HepG2 (cell line): ENCODE data around the gene RAB23. TPM values are rescaled to one million over a fixed set of nuclear protein-coding genes. Genes with fewer than 3 reads are reported as not detected.

Experiments used
- ATAC-seq: fragments of 200-7000 bp; cut with Tn5 transposase; 3 replicates; pipeline ENCODE4 v1.9.1; 2020; ENCODE audit warnings: mild to moderate bottlenecking, moderate library complexity
- BruUV-seq: library from RNA; stranded (reverse); fragments of 400-500 nt; replicated peaks from 2 replicates; lab custom pipeline; 2021; lab: Mats Ljungman, UMichigan
- CTCF ChIA-PET: fragments of 300-600 bp; formaldehyde crosslinking; extraction: SDS; loops from one replicate; lab custom pipeline; 2021; ENCODE audit warnings: low total read pairs, inconsistent platforms, low intra/inter-chr PET ratio; lab: Yijun Ruan, JAX
- POLR2A ChIA-PET: fragments of 350-600 bp; sonication (Branson Sonifier 250); formaldehyde crosslinking; loops from one replicate; lab custom pipeline; 2020; ENCODE audit warnings: antibody characterized with exemption, inconsistent platforms; lab: Yijun Ruan, JAX
- DNase-seq: peaks from one replicate; pipeline ENCODE4 v3.0.0-alpha.2; 2015; ENCODE audit warnings: low spot score
- FAIRE-seq: peaks from 3 replicates; lab custom pipeline; 2011; peaks lifted over from hg19 to GRCh38; lab: Jason Lieb, UNC
- H2AFZ ChIP-seq: one replicate; pipeline ENCODE4 v1.6.1; 2011; ENCODE audit warnings: low read length, inconsistent platforms
- H3K27ac ChIP-seq: fragments of 300-600 bp; 3 replicates; pipeline ENCODE4 v1.8.0; 2011; ENCODE audit warnings: mixed run types, mild to moderate bottlenecking, mixed read lengths, low read length, inconsistent platforms; ENCODE audit not compliant: insufficient read depth; ENCODE audit errors: extremely low read length
- H3K27me3 ChIP-seq, 2 experiments: fragments of 200-600 bp in 1 of 2; 2 replicates in 1 of 2; 3 replicates in 1 of 2; pipeline versions ENCODE4 v1.6.0 to v1.8.0; 2011; ENCODE audit warnings: low read length in 2 of 2, mild to moderate bottlenecking in 2 of 2, moderate library complexity in 2 of 2, inconsistent platforms in 1 of 2; ENCODE audit not compliant: insufficient read depth in 2 of 2, control insufficient read depth in 1 of 2
- H3K36me3 ChIP-seq, 2 experiments: fragments of 200-600 bp in 1 of 2; replicated peaks in 1 of 2; 2 replicates in 1 of 2; 3 replicates in 1 of 2; pipeline versions ENCODE4 v1.5.1 to v1.8.0; 2011; ENCODE audit warnings: low read length in 2 of 2, inconsistent platforms in 1 of 2; ENCODE audit not compliant: insufficient read depth in 2 of 2, control insufficient read depth in 1 of 2
- H3K4me1 ChIP-seq: 2 replicates; pipeline ENCODE4 v1.5.1; 2012; ENCODE audit warnings: low read length, inconsistent platforms; ENCODE audit not compliant: insufficient read depth
- H3K4me2 ChIP-seq: 2 replicates; pipeline ENCODE4 v1.6.0; 2011; ENCODE audit warnings: low read depth, low read length, inconsistent platforms
- H3K4me3 ChIP-seq, 3 experiments: fragments of 200-600 bp in 1 of 3; sonication (generic), shearing (Covaris generic) in 1 of 3; replicated peaks in 1 of 3; 2 replicates each; pipeline ENCODE4 v1.5.1; 2011 to 2016; ENCODE audit warnings: low read length in 3 of 3, inconsistent platforms in 2 of 3, low read depth in 2 of 3, mild to moderate bottlenecking in 2 of 3, control low read depth in 1 of 3, mixed read lengths in 1 of 3; ENCODE audit not compliant: insufficient read depth in 1 of 3
- H3K79me2 ChIP-seq: one replicate; pipeline ENCODE4 v1.6.1; 2011; ENCODE audit warnings: low read length, inconsistent platforms; ENCODE audit not compliant: insufficient read depth
- H3K9ac ChIP-seq: 2 replicates; pipeline ENCODE4 v1.6.0; 2011; ENCODE audit warnings: mild to moderate bottlenecking, low read depth, low read length, inconsistent platforms; ENCODE audit not compliant: insufficient read depth
- H3K9me3 ChIP-seq: 2 replicates; pipeline ENCODE4 v1.5.1; 2012; ENCODE audit warnings: mild to moderate bottlenecking, low read length
- H4K20me1 ChIP-seq: 2 replicates; pipeline ENCODE4 v1.6.0; 2011; ENCODE audit warnings: inconsistent platforms, mild to moderate bottlenecking, low read length, moderate library complexity; ENCODE audit not compliant: insufficient read depth
- CBX2 ChIP-seq, 2 experiments: fragments of 200-600 bp in 1 of 2; sonication (generic); formaldehyde crosslinking in 1 of 2; IDR thresholded peaks; 2 replicates each; pipeline versions ENCODE4 v1.7.0 to v1.8.1; 2018 to 2022; ENCODE audit warnings: low read depth in 2 of 2, low read length in 1 of 2, mild to moderate bottlenecking in 1 of 2, missing genetic modification reagents in 1 of 2
- CC2D1A ChIP-seq: sonication (generic); formaldehyde crosslinking; IDR thresholded peaks from 2 replicates; pipeline ENCODE4 v1.8.1; 2023; ENCODE audit warnings: mild to moderate bottlenecking, missing genetic modification reagents
- FIP1L1 ChIP-seq: fragments of 200-400 bp; formaldehyde crosslinking; IDR thresholded peaks from 2 replicates; pipeline ENCODE4 v1.6.1; 2018; ENCODE audit warnings: low read depth, mild to moderate bottlenecking, low read length, moderate library complexity, borderline replicate concordance; ENCODE audit not compliant: insufficient read depth
- HNRNPK ChIP-seq: fragments of 200-400 bp; formaldehyde crosslinking; IDR thresholded peaks from 2 replicates; pipeline ENCODE4 v1.6.1; 2018; ENCODE audit warnings: low read length, low read depth, moderate library complexity, mild to moderate bottlenecking; ENCODE audit not compliant: poor library complexity, severe bottlenecking
- MIER3 ChIP-seq: IDR thresholded peaks from 2 replicates; pipeline ENCODE4 v1.6.1; 2016; ENCODE audit warnings: missing compliant biosample characterization, borderline replicate concordance
- PRMT3 ChIP-seq: sonication (generic); formaldehyde crosslinking; IDR thresholded peaks from 2 replicates; pipeline ENCODE4 v1.8.1; 2022; ENCODE audit warnings: low read depth, mild to moderate bottlenecking, moderate library complexity, missing genetic modification reagents, borderline replicate concordance
- SCMH1 ChIP-seq: sonication (generic); formaldehyde crosslinking; IDR thresholded peaks from 2 replicates; pipeline ENCODE4 v1.9.0; 2021; ENCODE audit warnings: missing genetic modification reagents, mild to moderate bottlenecking, borderline replicate concordance
- WGBS: methylation state at CpG from one replicate; pipeline ENCODE4 v1.1.6; 2017; ENCODE audit warnings: low lambda C conversion rate; 5-methylcytosine and 5-hydroxymethylcytosine counted together
- in situ Hi-C: cut with HindIII; loops from 2 replicates; pipeline ENCODE4 v1.10.0; 2017; ENCODE audit warnings: low pct_unique_long_range_greater_than_20kb; ENCODE audit not compliant: extremely low pct_ligation_motif_present
- intact Hi-C: fragments of 100-400 bp; cut with micrococcal nuclease; formaldehyde crosslinking; loops from one replicate; pipeline ENCODE4 v1.10.0; 2022; ENCODE audit not compliant: unreplicated experiment
- polyA plus RNA-seq, 8 experiments: library from polyadenylated mRNA; depleted of rRNA in 3 of 8; stranded (reverse) in 7 of 8; unstranded in 1 of 8; fragments of >200 nt; fragmentation: Illumina TruSeq in 4 of 8; extraction: Trizol in 4 of 8; gene quantifications; 2 replicates each; pipeline versions ENCODE4 v1.2.1 to v1.2.3, GENCODE V29; 2011 to 2016; ENCODE audit warnings: low read depth in 4 of 8, missing spikeins in 1 of 8, mixed read lengths in 1 of 8; ENCODE audit not compliant: insufficient read depth in 1 of 8
- total RNA-seq, 5 experiments: library from RNA; depleted of rRNA; stranded (reverse); fragments of >200 nt; fragmentation: Illumina TruSeq; extraction: Trizol; gene quantifications; 2 replicates each; pipeline ENCODE4 v1.2.3, GENCODE V29; 2016; ENCODE audit warnings: low read depth in 1 of 5

The RAB23 gene
- total and polyA plus RNA-seq, 2 of the 13 experiments (the other 11 are each of a cell fraction or from before 2014, with no cell fraction given), result 5.5 to 16.4 TPM

- Histone ChIP-seq H3K4me2 (no peak overlapping the region), H3K79me2 (peaks cover 15% of the 10 kb centered on the region), H4K20me1 (no peaks in the 10 kb centered on the region), H3K27ac (no peak overlapping the region)
- 0% methylated on average over 1 of the region's 1 CpG for WGBS
- CTCF ChIA-PET, result no interaction called here
- TF ChIP-seq HNRNPK (peak; percentile 5), FIP1L1 (no peak), SCMH1 (no peak)
- TF ChIP-seq, all 625 proteins: peak for 1
- Histone ChIP-seq H3K9ac (no peak overlapping the region), H3K9me3 (no peaks in the 10 kb centered on the region), H3K27me3 (peaks cover 0 to 2% of the 10 kb centered on the region in 2 experiments; a peak in 2 of 5 replicates), H3K36me3 (no peaks in the 10 kb centered on the region), H3K4me1 (peaks cover 12% of the 10 kb centered on the region), H2AFZ (no peak overlapping the region), H3K4me3 (no peak overlapping the region)
- ATAC-seq (no peak), DNase-seq (no peak), FAIRE-seq (no peak)
- intact Hi-C loops, result loop anchor here (5.0 kb wide), 2 partner anchors 53 to 128 kb away; partner anchors contain the start of gene BAG2
- POLR2A ChIA-PET, result no interaction called here
- no TSS peak for BruUV-seq
- in situ Hi-C loops, result no loop called here
Measured at GRCh38 chr6:57224769-57225515, 2.8 kb upstream of the RAB23 start.

GRCh38 chr6:57222743-57223077, 603 bp upstream of the RAB23 start:
- peak overlapping the region; percentile 78 for H3K9ac ChIP-seq
- no peaks in the 10 kb centered on the region for H3K9me3 ChIP-seq
- intact Hi-C loops, result loop anchor here (2.0 to 5.0 kb wide), 3 partner anchors 50 to 125 kb away; partner anchors contain the start of genes BAG2 and PRIM2
- peak; percentile 12 for ATAC-seq
- 0 out of 2 replicates have a peak, but pooled peaks have one; percentile 63 for TF ChIP-seq CC2D1A (CRISPR knock-in tag)
- no peak for TF ChIP-seq PRMT3 (CRISPR knock-in tag)
- TF ChIP-seq MIER3 (CRISPR knock-in tag), result 0 out of 2 replicates have a peak, but pooled peaks have one; percentile 2
- peak; percentile 86 for TF ChIP-seq CBX2 (IDR thresholded peaks at IDR 0.05; ENCODE audit: low read depth, low read length)
- TF ChIP-seq CBX2 (CRISPR knock-in tag; IDR thresholded peaks at IDR 0.05; ENCODE audit: low read depth), result no peak
- 1% methylated on average over 5 of the region's 5 CpGs for WGBS
- peak overlapping the region; percentile 77 for H3K27ac ChIP-seq
- H3K4me1 ChIP-seq, result peaks cover 31% of the 10 kb centered on the region
- no TSS peak for BruUV-seq
- in situ Hi-C loops, result no loop called here
- peak overlapping the region; percentile 92 for H3K4me2 ChIP-seq
- peak overlapping the region; percentile 100 for H2AFZ ChIP-seq
- CTCF ChIA-PET, result no interaction called here
- no peak for FAIRE-seq
- H4K20me1 ChIP-seq, result no peaks in the 10 kb centered on the region
- POLR2A ChIA-PET, result no interaction called here
- H3K27me3 ChIP-seq, result no peaks in the 10 kb centered on the region; a peak in 1 of 5 replicates
- no peak for DNase-seq
- peak overlapping the region; percentile 88 to 95 (median 93) for H3K4me3 ChIP-seq
- no peaks in the 10 kb centered on the region for H3K36me3 ChIP-seq
- H3K79me2 ChIP-seq, result peaks cover 37% of the 10 kb centered on the region
